Measurements from ENCODE around the gene SPATA16. TPM values are rescaled to one million over a fixed set of nuclear protein-coding genes. Genes with fewer than 3 reads are reported as not detected.
"Not testable (repeated sequence)": the region's sequence is repeated elsewhere in the genome, so short reads cannot be mapped to it uniquely, and the experiment has no call there.

SPATA16 gene
- not detected for total RNA-seq

GRCh38 chr3:173140986-173141385 lies at the start of gene SPATA16:
Gene SPATA16 (minus strand): TSS chr3:173141235. CDS start chr3:173117731, 23,504 bp downstream.
- DNase-seq (ENCODE audit: low spot score) (no peak), ATAC-seq (no peak)

- ATAC-seq; DNase-seq (ENCODE audit: low spot score): not testable (repeated sequence)
These were observed 42.0 kb upstream of the SPATA16 start for GRCh38 chr3:173183022-173183421.

- ATAC-seq: no peak
- DNase-seq (ENCODE audit: low spot score): no peak
These were observed 32.6 kb upstream of the SPATA16 start for GRCh38 chr3:173173652-173174051.

- not testable (repeated sequence) for ATAC-seq; DNase-seq (ENCODE audit: low spot score)
These were observed 18.1 kb upstream of the SPATA16 start for GRCh38 chr3:173159139-173159538.

GRCh38 chr3:173156533-173156932 lies 15.5 kb upstream of the SPATA16 start:
- not testable (repeated sequence) for DNase-seq (ENCODE audit: low spot score); ATAC-seq

- ATAC-seq: no peak
- DNase-seq (ENCODE audit: low spot score): no peak
These were observed 12.6 kb upstream of the SPATA16 start for GRCh38 chr3:173153631-173154030.

- DNase-seq (ENCODE audit: low spot score): no peak
- no peak for ATAC-seq
These were observed 1.6 kb downstream of the SPATA16 start for GRCh38 chr3:173139420-173139819.

GRCh38 chr3:173138026-173138425 lies 3.0 kb downstream of the SPATA16 start:
- DNase-seq (ENCODE audit: low spot score) (no peak), ATAC-seq (no peak)

- DNase-seq (ENCODE audit: low spot score) (no peak), ATAC-seq (no peak)
These were observed 6.0 kb downstream of the SPATA16 start for GRCh38 chr3:173135059-173135458.

GRCh38 chr3:173128633-173129032 lies 12.4 kb downstream of the SPATA16 start:
- no peak for DNase-seq (ENCODE audit: low spot score)
- no peak for ATAC-seq

GRCh38 chr3:173111321-173111720 lies 29.7 kb downstream of the SPATA16 start:
- ATAC-seq (no peak), DNase-seq (ENCODE audit: low spot score) (no peak)

GRCh38 chr3:173109143-173109542 lies 31.9 kb downstream of the SPATA16 start:
- DNase-seq (ENCODE audit: low spot score) (no peak), ATAC-seq (no peak)

- no peak for DNase-seq (ENCODE audit: low spot score)
- no peak for ATAC-seq
These were observed 37.6 kb downstream of the SPATA16 start for GRCh38 chr3:173103469-173103868.

GRCh38 chr3:173098959-173099358 lies 42.1 kb downstream of the SPATA16 start:
- DNase-seq (ENCODE audit: low spot score): no peak
- no peak for ATAC-seq

- DNase-seq (ENCODE audit: low spot score) (no peak), ATAC-seq (no peak)
These were observed 43.8 kb downstream of the SPATA16 start for GRCh38 chr3:173096994-173097785.

GRCh38 chr3:173096140-173096539 lies 44.9 kb downstream of the SPATA16 start:
- ATAC-seq: no peak

GRCh38 chr3:173092038-173092437 lies 49.0 kb downstream of the SPATA16 start:
- DNase-seq (ENCODE audit: low spot score) (no peak), ATAC-seq (no peak)

More at GRCh38 chr3:173096140-173096539, 44.9 kb downstream of the SPATA16 start:
- DNase-seq (ENCODE audit: low spot score): no peak

- DNase-seq (ENCODE audit: low spot score): no peak
- ATAC-seq: no peak
These were observed 50.5 kb downstream of the SPATA16 start for GRCh38 chr3:173090492-173090891.

GRCh38 chr3:173089283-173089682 lies 51.8 kb downstream of the SPATA16 start:
- DNase-seq (ENCODE audit: low spot score): no peak
- ATAC-seq: no peak

- DNase-seq (ENCODE audit: low spot score) (no peak), ATAC-seq (no peak)
These were observed 62.5 kb downstream of the SPATA16 start for GRCh38 chr3:173078525-173078924.

GRCh38 chr3:173066044-173067004 lies 74.7 kb downstream of the SPATA16 start:
- no peak for DNase-seq (ENCODE audit: low spot score)
- ATAC-seq: no peak
